Neural progenitor cell (in vitro differentiated cells): ENCODE measurements around the gene RAB11FIP3.

Experiments
- EZH2phosphoT487 ChIP-seq: fragments of 200-600 bp; sonication (generic); IDR thresholded peaks from 2 replicates; pipeline ENCODE4 v1.6.1; 2017; ENCODE audit warnings: antibody characterized with exemption
- TF ChIP-seq, protein P1 (sequence below): fragments of 200-600 bp; sonication (generic); IDR thresholded peaks from 2 replicates; pipeline ENCODE4 v1.5.1; 2017; ENCODE audit warnings: antibody characterized with exemption, mild to moderate bottlenecking

DNA sequence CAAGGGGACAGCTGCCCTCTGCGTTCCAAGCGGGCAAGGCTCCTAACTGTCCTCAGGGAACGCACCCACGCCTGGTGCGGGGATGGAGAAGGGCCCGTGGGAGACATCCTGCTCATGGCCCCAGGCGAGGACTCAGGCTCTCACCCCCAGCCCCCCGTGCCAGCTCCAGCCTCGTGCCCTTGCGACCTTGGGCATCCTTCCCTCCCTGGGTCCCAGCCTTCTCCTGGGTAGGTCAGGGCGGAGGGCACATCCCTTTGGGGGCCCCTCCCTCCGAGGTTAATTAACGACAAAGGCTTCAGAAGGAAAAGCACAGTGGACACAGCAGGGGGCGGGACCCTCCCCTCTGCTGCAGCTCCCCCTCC, 46.6 kb upstream of the RAB11FIP3 start:
- TF ChIP-seq, protein P1, sequence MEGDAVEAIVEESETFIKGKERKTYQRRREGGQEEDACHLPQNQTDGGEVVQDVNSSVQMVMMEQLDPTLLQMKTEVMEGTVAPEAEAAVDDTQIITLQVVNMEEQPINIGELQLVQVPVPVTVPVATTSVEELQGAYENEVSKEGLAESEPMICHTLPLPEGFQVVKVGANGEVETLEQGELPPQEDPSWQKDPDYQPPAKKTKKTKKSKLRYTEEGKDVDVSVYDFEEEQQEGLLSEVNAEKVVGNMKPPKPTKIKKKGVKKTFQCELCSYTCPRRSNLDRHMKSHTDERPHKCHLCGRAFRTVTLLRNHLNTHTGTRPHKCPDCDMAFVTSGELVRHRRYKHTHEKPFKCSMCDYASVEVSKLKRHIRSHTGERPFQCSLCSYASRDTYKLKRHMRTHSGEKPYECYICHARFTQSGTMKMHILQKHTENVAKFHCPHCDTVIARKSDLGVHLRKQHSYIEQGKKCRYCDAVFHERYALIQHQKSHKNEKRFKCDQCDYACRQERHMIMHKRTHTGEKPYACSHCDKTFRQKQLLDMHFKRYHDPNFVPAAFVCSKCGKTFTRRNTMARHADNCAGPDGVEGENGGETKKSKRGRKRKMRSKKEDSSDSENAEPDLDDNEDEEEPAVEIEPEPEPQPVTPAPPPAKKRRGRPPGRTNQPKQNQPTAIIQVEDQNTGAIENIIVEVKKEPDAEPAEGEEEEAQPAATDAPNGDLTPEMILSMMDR = no peak
- no peak for TF ChIP-seq EZH2phosphoT487
